ENCODE measurements around the gene CXCL10. TPM values are rescaled to one million over a fixed set of nuclear protein-coding genes. Genes with fewer than 3 reads are reported as not detected.

The CXCL10 gene
- total and polyA plus RNA-seq, 2 of the 4 experiments (the other 2 are of a cell fraction), result 0.15 to 0.18 TPM

DNA sequence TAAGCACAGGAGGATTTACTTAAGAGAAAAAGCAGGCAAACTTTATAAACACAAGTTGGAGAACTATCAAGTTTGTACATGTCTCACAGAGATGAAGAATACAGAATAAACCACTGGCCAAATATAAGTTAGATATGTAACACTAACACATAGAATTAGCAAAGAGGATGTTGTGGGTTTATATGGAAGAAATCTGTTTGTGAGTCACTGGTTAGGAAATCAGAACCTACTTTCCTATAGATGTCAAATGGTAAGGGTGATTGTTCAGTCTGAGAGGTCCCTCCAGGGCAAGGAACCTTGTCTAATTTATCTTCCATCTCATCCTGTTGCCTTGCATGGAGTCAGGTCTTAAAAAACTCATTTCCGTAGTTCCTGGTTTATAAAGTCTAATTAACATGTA, 36.5 kb upstream of the CXCL10 start:
- Histone ChIP-seq H3K56ac (ENCODE audit: extremely low read depth, insufficient read depth, low read length) (no peak overlapping the region), H4K20me1 (ENCODE audit: insufficient read depth, low read length) (no peaks in the 10 kb centered on the region), H3K9me3 (ENCODE audit: control insufficient read depth, insufficient read depth, low read length) (no peaks in the 10 kb centered on the region), H3K9me1 (ENCODE audit: insufficient read depth, low read length) (no peaks in the 10 kb centered on the region), H3K79me1 (ENCODE audit: low read depth in 1 of 2, low read length in 2 of 2) (no peaks in the 10 kb centered on the region), H4K91ac (ENCODE audit: insufficient read depth, low read depth, low read length) (no peak overlapping the region), H2BK15ac (ENCODE audit: low read depth, low read length) (no peak overlapping the region), H2AK5ac (ENCODE audit: low read depth, low read length) (no peak overlapping the region), H3K4me1 (ENCODE audit: control insufficient read depth, insufficient read depth, low read length) (no peaks in the 10 kb centered on the region; the same call in 1 of the 2 replicates), H3K18ac (ENCODE audit: low read depth, low read length) (no peak overlapping the region), H4K5ac (ENCODE audit: low read depth, low read length) (no peak overlapping the region), H3K23ac (ENCODE audit: low read depth, low read length) (no peak overlapping the region), H3K14ac (replicated peaks; ENCODE audit: low read depth, low read length) (no peak overlapping the region), H3K27me3 (ENCODE audit: control insufficient read depth, insufficient read depth, low read length) (peaks cover 8% of the 10 kb centered on the region), H2BK5ac (ENCODE audit: low read depth, low read length, poor library complexity, severe bottlenecking) (no peak overlapping the region), H3K27ac (ENCODE audit: insufficient read depth, low read length) (no peak overlapping the region), H2BK20ac (ENCODE audit: low read depth, low read length) (no peak overlapping the region), H3K4ac (ENCODE audit: low read depth, low read length) (no peak overlapping the region), H3K4me3 (ENCODE audit: insufficient read depth, low read depth, low read length) (no peak overlapping the region), H4K8ac (ENCODE audit: low read depth in 2 of 2, low read length in 2 of 2) (no peak overlapping the region), H3K36me3 (ENCODE audit: control insufficient read depth, insufficient read depth, low read length) (no peaks in the 10 kb centered on the region), H2BK120ac (ENCODE audit: low read depth, low read length) (no peak overlapping the region), H2AK9ac (replicated peaks; ENCODE audit: low read depth, low read length, poor library complexity) (no peak overlapping the region), H2AFZ (replicated peaks; ENCODE audit: low read length, poor library complexity) (no peak overlapping the region), H3K4me2 (ENCODE audit: low read depth, low read length) (no peak overlapping the region), H3K9ac (ENCODE audit: low read depth, low read length) (no peak overlapping the region)
- intact Hi-C loops (cut with micrococcal nuclease), result loop anchor here (10.0 kb wide), 1 partner anchor 145 kb away; no protein-coding TSS in a partner anchor
- no TSS peak for BruUV-seq (replicated peaks)
- ATAC-seq (ENCODE audit: low read depth) (peak; percentile 29), DNase-seq (peak; percentile 27)
- in situ Hi-C loops (cut with MboI; ENCODE audit: low sequenced_read_pairs), result no loop called here
- ChIA-PET POLR2A (ENCODE audit: unreplicated experiment) (no interaction called here), CTCF (interaction anchor here (0.6 kb wide), 1 partner anchor 726 kb away, joined by 3 read pairs; no protein-coding TSS in a partner anchor)
- no CpG with 5 or more reads among the region's 1 CpG for WGBS, 2 experiments (ENCODE audit: extremely low coverage in 2 of 2, insufficient read length in 1 of 2)
- no peak for TF ChIP-seq CTCF (conservative IDR thresholded peaks at IDR 0.05; ENCODE audit: low read depth, low read length)
- TF ChIP-seq, protein P1, sequence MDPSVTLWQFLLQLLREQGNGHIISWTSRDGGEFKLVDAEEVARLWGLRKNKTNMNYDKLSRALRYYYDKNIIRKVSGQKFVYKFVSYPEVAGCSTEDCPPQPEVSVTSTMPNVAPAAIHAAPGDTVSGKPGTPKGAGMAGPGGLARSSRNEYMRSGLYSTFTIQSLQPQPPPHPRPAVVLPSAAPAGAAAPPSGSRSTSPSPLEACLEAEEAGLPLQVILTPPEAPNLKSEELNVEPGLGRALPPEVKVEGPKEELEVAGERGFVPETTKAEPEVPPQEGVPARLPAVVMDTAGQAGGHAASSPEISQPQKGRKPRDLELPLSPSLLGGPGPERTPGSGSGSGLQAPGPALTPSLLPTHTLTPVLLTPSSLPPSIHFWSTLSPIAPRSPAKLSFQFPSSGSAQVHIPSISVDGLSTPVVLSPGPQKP (IDR thresholded peaks at IDR 0.05; ENCODE audit: borderline replicate concordance, low read depth, low read length), result no peak
- no peak for TF ChIP-seq CHD1 (IDR thresholded peaks at IDR 0.05; ENCODE audit: low read depth, low read length)
- no peak for TF ChIP-seq SMC3 (IDR thresholded peaks at IDR 0.05; ENCODE audit: low read depth, low read length)
- no peak for TF ChIP-seq RAD21 (IDR thresholded peaks at IDR 0.05; ENCODE audit: low read length)
- TF ChIP-seq MXI1 (IDR thresholded peaks at IDR 0.05; ENCODE audit: borderline replicate concordance, low read depth, low read length), result no peak
- TF ChIP-seq BHLHE40 (IDR thresholded peaks at IDR 0.05; ENCODE audit: low read depth, low read length), result no peak
- TF ChIP-seq RFX5 (IDR thresholded peaks at IDR 0.05; ENCODE audit: low read depth, low read length), result no peak
- no peak for TF ChIP-seq MAZ (IDR thresholded peaks at IDR 0.05; ENCODE audit: borderline replicate concordance, low read depth, low read length)
- TF ChIP-seq CEBPB (IDR thresholded peaks at IDR 0.05; ENCODE audit: low read depth, low read length), result no peak
- TF ChIP-seq NFE2L2 (IDR thresholded peaks at IDR 0.05; ENCODE audit: low read depth, low read length), result no peak
- TF ChIP-seq MAFK (IDR thresholded peaks at IDR 0.05; ENCODE audit: low read depth, low read length), result no peak
- TF ChIP-seq POLR2A (IDR thresholded peaks at IDR 0.05; ENCODE audit: low read depth, low read length), result no peak
- TF ChIP-seq RCOR1 (IDR thresholded peaks at IDR 0.05; ENCODE audit: insufficient replicate concordance, low read length), result no peak
- TF ChIP-seq, protein P2, sequence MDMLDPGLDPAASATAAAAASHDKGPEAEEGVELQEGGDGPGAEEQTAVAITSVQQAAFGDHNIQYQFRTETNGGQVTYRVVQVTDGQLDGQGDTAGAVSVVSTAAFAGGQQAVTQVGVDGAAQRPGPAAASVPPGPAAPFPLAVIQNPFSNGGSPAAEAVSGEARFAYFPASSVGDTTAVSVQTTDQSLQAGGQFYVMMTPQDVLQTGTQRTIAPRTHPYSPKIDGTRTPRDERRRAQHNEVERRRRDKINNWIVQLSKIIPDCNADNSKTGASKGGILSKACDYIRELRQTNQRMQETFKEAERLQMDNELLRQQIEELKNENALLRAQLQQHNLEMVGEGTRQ (IDR thresholded peaks at IDR 0.05; ENCODE audit: low read depth, low read length), result no peak
- TF ChIP-seq FOS (IDR thresholded peaks at IDR 0.05; ENCODE audit: low read depth, low read length), result no peak
- dilution Hi-C loops (cut with HindIII; ENCODE audit: low sequenced_read_pairs, unreplicated experiment), result no loop called here
